ENCODE data around the gene KRT7.

Gene KRT7

DNA sequence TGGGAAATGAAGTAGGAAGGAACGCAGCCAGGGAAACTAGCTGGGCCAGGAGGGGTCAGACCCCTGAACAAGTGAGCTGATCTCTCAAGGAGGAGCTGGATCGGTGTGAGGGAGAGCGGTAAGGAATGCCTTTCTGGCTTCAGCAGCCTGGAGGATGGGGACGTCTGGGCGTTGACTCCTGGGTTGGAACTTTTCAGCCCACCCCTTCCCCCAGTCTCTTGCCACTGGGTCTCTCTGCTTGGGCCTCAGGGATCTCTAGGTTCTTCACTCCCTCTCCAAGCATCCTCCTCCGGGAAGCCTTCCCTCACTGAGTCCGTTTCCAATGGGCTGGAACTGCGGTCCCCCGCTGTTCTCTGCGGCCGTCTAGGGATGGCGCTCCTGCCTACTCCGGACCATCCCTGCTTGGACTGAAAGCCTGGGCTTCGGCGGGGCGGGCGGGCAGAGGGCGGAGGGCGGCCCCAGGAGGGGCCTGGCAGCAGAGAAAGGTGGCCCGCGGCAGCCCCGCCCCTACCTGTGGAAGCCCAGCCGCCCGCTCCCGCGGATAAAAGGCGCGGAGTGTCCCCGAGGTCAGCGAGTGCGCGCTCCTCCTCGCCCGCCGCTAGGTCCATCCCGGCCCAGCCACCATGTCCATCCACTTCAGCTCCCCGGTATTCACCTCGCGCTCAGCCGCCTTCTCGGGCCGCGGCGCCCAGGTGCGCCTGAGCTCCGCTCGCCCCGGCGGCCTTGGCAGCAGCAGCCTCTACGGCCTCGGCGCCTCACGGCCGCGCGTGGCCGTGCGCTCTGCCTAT is at the start of gene KRT7:
Gene KRT7, plus strand, starts transcription at position 570 of the 788 bp plus-strand sequence. Its CDS starts 54 bp downstream, at position 624.
- no peak for DNase-seq (ENCODE audit: extremely low read depth in 1 of 2, low read depth in 1 of 2)

DNA sequence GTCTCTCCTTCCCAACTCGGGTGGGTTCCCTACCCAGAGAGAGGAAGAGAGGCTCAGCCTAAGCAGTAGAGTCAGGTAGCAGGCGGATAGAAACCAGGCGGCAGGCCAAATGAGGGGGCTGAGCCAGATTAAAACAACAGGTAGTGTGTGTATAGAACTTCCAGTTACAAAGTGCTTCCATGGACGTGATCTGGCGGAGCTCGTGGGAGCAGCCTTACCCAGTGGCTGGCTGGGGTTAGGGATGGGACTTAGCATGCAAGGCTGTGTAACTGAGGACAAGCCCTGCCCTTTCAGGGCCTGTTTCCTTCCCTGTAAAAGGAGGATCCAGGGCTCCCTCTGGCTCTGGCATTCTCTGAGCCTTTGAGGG is 49.5 kb upstream of the KRT7 start:
- no peak for DNase-seq (ENCODE audit: extremely low read depth in 1 of 2, low read depth in 1 of 2)

DNA sequence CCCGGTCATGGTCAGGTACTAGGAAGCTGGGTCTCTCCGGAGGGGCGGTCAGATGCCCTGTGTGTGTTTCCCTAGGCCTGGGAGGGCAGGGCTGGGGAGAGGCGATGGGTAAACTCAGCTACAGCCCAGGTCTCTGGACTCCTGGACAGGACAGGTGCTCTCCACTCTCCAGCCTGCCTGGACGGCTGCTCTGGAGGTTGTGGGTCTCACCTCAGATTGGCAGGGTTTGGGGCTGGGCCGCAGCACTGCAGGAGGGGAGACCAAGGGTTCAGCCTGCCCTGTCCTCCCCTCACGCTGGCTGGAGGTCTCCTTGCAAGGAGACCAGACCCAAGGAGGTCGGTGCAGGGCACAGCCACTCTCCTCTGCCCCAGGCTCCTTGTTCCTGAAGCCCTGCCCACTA is 49.1 kb upstream of the KRT7 start:
- DNase-seq (ENCODE audit: extremely low read depth in 1 of 2, low read depth in 1 of 2): no peak

DNA sequence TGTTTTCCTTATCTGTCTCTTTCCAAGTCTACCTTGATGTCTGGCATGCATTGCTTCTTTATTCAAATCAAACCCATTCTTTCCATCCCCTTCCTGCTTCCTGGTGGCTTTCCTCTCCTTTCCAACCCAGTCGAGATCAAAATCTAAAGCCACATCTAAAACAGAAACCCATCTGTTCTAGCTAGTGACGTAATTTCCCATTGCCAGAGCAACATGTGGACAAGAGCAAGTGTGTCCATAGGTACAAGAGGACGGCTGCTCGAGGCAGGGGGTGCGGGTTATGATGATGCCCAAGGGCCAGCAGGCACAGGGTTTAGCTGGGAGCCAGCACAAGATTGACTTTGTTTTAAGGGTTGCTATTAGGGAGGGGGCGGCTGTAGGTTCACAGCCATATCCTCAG is 48.2 kb upstream of the KRT7 start:
- DNase-seq (ENCODE audit: extremely low read depth in 1 of 2, low read depth in 1 of 2): no peak

DNA sequence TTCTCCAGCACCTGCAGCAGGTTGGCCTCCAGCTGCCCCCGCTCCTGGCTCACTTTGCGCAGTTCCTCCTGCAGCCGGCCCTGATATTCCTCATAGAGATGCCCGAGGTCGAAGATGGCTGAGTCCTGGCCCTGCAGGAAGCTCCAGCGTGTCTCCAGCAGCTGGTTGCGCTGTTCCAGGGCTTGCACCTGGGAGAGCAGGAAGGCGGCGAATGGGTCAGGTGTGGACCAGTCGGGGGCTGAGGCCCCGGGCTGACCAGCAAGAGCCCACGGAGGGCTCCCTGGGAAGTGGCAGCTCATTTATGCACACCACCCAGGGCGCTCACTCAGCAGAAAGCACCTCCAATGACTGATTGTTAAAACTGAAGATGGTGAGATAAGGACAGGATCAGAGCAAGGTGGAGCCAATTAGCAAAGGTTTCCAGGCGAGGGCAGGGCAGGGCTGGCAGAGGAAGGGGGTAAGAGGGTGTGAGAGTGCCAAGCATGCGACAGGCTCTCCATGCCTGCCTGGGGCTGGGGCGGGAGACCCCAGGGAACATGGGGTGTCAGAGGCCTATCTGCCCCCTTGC is 47.6 kb upstream of the KRT7 start:
- DNase-seq (ENCODE audit: extremely low read depth in 1 of 2, low read depth in 1 of 2): no peak

DNA sequence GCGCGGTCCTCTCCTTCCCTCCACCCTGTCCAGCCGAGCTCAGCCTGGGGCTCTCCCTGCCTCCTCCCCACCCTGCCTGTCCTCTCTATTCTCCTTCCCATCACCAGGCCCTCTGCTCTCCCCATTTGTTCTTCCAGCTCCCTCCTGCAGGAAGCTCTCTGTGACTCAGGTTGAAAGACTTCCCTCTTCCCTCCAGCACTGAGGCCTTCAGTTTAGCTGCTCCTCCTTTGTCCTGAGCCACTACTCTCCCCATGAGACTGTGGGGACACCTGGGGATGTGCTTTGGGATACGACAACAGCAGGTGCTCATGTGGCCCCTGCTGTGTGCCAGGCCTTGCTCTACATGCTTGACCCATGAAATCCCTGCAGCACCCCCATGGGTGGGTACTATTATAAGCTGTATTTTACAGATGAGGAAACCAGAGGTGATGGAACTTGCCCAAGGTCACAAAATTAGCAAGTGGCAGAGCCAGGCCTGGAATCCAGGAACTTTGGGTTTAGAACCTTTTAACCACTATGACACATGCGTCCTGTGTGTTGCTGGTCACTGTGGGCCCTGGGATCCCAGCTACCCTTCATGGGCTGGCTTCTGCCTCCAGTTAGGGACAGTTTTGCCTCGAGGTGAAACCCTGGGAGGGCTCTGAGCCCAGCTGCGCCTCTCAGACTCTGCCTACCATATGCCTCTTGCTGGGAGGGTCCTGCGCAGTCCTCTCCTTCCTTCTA is 46.8 kb upstream of the KRT7 start:
- no peak for DNase-seq (ENCODE audit: extremely low read depth in 1 of 2, low read depth in 1 of 2)

DNA sequence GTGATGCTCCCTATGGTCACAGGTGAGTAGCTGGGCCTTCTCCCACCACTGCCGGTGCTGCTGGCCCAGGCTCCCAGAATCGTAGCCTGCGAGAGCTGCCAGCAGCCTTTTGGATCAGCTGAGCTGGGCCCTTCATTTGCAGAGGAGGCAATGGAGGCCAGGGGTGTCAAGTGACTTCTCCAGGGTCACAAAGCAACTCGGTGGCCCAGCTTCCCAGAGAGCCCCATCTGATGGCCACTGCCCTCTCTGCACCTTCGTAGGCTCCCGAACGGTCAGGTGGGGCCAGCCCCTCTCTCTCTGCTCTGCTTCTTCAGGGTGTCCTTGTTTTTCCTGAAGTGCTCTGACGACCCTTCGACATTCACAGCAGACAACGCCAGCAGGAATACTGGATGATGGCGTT is 45.8 kb upstream of the KRT7 start:
- no peak for DNase-seq (ENCODE audit: extremely low read depth in 1 of 2, low read depth in 1 of 2)

DNA sequence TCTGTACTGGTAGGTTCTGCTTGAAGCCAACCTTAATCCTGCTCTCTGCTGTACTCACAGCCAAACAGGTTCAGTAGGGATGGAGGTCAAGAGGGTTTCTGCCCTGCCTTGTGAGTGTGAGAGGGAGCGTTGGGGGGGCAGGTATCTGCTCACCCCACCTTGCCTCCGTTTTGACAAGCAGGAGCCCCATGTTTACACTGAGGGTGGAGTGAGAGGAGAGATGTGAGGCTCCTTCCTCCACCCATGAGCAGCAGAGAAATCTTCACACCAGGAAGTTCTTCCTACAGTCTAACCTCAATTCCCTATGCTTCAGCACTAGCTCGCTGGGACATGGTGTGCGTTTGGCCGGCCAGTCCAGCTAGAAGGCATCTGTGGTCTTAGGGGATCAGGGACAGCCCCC is 45.4 kb upstream of the KRT7 start:
- no peak for DNase-seq (ENCODE audit: extremely low read depth in 1 of 2, low read depth in 1 of 2)

DNA sequence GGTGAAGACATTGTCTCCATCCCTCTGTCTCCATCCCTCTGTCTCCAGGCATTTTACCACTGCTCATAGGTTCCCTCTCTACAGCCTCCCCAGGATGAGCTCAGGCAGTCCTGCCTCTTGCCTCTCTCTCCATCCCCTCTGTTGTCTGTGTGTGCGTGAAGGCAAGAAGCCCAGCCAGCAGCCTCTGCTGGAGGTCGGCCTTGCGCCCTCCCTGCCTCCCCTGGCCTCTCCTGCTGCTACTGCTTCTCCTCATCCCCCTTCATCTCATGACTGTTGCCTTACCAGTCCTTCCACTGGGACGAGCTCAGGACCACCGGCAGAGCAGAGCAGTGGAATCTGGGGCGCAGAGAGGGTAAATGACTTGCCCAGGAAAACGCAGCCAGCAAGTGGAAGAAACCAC is 44.4 kb upstream of the KRT7 start:
- DNase-seq (ENCODE audit: extremely low read depth in 1 of 2, low read depth in 1 of 2): no peak

DNA sequence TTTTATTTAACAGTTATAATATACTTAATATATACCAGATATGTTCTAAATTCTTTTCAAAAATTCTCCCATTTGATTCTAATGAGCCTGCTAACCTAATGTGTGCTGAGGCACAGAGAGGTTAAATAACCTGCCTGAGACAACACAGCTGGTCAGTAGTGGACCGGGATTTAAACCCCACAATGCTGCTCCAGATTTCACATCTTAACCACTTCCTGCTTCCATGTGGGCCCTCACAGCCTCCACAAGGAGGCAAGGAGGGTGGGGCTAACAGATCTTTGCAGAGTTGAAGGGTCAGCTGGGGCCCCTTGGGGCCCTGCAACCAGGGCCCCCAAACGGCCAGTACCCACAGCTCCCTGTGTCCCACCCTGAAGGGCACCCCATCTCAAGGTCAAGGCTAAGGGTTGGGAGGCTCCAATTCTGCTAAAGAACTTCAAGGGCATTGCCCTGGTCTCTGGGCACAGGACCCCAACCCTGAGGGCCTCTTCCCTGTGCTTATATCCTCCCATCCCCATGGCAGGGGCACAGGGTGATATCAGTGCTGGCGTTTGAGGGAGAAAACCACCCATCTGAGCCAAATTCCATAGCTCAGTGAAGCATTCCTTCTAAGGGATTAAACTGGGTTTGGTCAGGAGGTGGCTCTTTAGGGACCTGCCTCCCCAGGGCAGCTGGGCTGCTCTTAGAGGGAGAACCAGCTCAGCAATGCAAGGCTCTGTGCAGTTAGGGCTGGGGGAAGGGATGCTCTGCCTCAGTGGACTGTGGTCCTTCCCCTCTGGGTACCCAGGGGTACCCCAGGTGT is 43.5 kb upstream of the KRT7 start:
- DNase-seq (ENCODE audit: extremely low read depth in 1 of 2, low read depth in 1 of 2): no peak

DNA sequence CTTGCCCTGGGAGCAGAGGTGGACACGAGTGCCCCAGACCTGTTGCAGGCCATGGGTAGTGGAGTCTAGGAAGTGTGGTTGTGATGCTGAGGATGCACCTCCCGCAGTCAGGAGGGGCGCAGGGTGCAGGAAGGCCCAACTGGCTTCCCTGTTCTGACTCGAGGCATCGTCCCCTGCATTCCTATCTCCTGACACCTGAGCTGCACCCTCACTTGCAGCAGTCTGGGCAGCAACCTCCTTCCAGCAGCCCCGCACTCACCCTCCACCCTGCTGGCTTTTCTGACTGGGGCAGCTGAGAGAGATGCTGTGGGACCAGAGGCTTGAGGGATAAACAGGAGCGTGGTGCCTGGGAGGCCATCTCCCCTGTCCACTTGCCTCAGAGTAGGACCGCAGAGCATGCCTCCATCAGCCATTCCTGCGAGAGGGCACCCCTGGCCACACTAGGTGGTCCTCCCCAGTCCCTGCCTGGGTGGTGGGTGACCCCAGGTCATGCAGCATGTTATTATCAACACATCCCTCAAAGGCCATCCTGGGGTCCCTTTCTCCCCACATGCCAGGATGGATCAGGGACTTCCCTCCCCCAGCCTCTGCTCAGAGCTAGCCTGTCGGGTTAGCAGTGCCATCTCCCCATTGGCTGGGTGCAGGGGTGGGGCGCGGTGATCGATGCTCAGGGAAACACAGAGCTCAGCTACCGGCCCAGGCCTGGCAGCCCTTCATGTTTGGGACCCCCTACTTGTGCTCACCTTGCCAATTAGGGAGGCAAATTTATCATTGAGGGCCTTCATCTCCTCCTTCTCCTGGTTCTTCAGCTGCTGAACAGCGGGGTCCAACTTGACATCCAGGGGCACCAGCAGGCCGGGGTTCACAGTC is 41.9 kb upstream of the KRT7 start:
- DNase-seq (ENCODE audit: extremely low read depth in 1 of 2, low read depth in 1 of 2): no peak

DNA sequence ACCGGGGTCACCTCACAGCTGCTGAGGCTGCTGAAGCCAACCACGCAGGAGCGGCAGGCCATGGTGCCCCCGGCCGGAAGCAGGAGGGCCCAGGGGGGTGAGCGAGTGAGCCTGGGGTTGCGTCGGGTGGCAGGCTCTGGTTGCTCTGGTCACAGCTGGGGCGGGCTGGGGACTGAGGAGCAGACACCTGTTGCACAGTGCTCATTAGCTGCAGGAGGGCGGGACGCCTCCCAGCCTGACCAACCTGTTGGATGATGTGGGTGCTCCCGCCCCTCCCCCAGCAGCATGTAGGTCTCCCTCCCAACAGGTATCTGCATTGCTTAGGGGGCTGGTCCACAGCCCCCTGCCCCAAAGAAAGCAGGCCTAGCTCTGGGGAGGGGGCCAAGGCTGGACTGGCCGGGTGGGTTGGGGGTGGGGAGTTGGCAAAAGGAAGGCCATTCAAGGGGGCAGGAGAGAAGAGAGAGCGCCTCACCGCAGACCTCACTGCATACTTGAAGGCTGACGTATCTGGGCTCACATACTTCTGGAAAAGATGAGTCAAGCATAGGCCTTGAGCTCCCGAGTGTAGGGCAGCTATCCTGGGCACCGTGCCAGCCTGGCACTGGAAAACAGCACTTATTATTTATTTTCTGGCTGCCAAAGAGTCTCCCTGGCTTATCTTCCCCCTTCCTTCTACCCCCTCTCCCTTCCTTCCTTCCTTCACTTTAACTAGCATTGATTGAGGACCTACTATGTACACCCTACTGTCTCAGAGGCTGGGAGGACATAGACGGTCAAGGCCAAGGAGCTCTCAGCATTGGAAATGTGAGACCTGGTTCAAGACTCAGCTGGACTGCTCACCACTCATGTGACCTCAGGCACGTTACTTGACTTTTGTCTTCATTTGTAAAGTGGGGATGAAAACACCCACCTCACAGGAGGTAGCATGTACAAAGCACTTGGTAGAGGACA is 40.9 kb upstream of the KRT7 start, which contains the start of gene KRT80:
Gene KRT80, minus strand, starts transcription at position 174 of the 951 bp plus-strand sequence. Its CDS starts 112 bp downstream, at position 62.
- DNase-seq (ENCODE audit: extremely low read depth in 1 of 2, low read depth in 1 of 2): no peak

DNA sequence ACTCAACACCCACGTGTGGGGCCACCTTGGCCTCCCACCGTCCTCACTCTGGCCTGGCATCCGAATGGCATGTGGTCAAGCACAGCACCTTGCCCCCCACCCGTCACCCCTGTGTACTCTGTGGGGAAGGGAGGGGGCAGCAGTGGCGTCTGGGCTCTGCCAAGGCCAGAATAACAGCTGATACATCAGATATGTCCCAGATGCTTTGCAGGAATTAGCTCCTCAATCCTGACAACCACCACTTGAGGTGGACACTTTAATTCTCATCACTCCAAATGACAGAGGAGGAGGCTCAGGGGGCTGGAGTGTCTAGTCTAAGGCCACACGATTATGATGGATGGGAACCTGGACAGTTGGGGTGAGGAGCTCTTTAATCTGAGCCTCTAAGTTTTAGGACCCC is 39.5 kb upstream of the KRT7 start:
- DNase-seq (ENCODE audit: extremely low read depth in 1 of 2, low read depth in 1 of 2): no peak

DNA sequence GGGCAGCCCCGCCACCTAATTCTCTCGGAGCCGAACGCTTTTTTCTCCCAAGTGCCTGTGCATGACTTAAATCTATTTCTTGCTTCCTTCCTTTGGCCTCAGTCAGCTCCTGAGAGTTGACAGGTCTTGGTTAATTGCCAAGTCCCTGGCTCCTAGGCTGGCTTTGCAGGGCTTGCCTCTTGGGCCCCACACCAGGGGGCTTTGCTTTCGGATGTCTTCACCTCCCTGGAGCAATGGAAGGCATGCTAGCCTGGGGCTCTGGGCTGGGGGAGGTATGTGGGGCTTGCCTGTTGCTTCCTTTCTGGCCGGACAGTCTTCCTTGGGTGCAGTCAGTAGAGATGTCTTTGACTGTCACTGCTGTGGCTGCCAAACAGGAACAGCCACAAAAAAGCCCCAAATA is 39.1 kb upstream of the KRT7 start:
- DNase-seq (ENCODE audit: extremely low read depth in 1 of 2, low read depth in 1 of 2): no peak

DNA sequence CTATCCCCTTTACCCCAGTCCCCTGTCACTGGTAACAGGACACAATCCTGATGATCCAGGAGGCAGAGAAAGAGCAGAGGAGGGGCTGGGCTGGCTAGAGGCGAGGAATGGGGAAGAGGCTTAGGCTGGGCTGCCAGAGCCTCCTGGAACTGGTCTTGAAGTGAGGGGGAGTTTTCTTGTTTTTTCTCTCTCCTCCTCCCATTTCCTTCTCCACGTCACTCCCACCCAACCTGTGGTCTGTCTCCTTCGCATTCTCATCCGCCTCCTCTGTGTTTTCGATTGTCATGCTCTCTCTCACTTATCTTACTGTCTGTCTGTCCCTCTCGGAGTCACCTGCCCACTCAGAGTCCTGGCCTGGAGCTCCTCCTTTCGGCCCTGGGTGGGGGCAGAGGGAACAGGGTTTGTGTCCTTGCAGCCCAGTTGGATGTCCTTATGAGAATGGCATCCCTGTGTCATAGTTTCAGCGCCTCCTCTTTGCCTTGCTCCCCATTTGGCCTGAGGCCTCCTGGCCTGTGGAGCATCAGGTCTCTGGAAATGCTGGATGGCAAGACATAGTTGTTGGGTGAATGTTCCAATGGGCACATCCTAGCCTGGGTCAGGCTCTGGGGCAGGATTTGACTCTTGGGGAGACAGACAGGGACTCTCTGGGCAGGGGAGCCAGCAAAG is 37.8 kb upstream of the KRT7 start:
- no peak for DNase-seq (ENCODE audit: extremely low read depth in 1 of 2, low read depth in 1 of 2)

DNA sequence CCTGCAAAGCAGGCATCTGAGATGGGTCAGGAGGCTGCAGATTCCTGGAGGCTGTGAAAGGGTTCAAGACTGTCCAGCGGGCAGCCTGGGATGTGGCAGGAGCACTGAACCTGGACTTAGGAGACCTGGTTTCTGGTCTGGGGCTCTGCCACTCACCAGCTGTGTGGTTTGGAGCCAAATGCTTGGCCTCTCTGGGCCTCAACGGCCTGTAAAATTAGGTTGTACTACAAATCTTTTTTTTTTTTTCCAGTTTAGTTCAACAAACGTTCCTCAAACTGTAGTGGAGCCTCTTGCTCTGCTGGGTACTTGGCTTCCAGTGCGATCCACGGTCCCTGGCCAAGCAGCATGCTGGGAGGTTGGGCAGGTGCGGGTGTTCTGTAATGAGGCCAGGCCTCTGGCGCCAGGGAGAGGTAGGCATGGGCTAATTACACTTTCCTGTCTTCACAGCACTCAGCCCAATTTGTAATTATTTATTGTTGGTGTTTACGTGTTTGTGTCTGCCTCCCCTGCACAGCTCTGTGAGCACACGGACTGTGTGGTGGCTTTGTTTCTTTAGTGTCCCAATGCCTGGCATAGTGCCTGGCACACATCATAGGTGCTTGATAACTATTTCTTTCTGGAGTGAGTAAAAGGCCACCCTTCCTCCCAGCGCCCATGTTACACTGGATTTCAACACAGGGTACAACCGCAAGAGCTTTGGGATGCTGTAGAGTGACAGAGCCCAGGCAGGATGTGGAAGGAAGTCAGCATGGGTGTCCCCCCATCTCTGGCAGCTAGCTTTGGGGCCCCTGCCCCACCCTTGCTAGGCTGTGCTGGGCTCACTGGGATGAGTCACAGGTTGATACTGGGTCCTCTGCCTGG is 35.4 kb upstream of the KRT7 start:
- no peak for DNase-seq (ENCODE audit: extremely low read depth in 1 of 2, low read depth in 1 of 2)

DNA sequence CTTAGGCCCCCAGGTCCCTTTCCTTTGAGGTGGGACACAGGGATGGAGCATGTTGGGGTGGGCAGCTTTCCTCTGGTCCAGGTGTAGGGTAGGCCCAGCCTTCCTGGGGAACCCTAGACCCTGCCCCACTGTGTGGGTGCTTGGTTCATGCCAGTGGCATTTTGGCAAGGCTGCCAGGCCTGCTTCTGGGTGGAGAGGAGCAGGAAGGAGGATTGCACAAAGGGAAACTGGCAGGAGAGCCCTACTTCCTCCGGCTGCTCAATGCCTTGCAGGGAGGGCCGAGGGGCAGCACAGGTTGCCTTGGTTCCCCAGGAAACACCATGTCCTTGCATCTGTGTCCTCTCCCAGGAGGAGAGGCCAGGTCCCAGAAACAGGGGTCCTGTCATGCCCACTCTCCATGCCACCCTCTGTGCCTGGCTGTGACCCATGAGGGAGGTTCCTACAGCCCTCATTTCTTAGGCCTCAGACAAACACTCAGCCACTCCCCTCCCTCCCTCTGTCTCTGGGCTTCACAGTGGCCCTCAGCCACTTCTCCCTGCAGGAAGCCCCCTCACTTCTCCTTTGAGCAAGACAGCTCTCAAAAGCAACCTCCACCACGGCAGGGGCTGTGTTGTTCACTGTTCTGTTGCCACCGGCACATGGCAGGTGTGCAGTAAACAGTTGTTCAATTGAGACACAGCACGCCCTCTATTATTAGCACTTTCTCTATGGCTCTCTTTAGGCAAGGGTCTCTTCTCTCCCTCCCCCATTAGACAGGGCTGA is 34.4 kb upstream of the KRT7 start:
- no peak for DNase-seq (ENCODE audit: extremely low read depth in 1 of 2, low read depth in 1 of 2)

Data from activated CD8-positive, alpha-beta memory T cell treated with anti-CD3 and anti-CD28 coated beads for 1 hour (primary cell).